GM12878 (cell line): ENCODE results near the gene CHCHD3. TPM values are rescaled to one million over a fixed set of nuclear protein-coding genes. Genes with fewer than 3 reads are reported as not detected.

ENCODE experiments used
- ATAC-seq: fragments of 200-7000 bp; cut with Tn5 transposase; 3 replicates; pipeline ENCODE4 v1.9.1; 2020; ENCODE audit warnings: mild to moderate bottlenecking, moderate library complexity
- BruUV-seq: library from RNA; stranded (reverse); fragments of 400-500 nt; replicated peaks from 2 replicates; lab custom pipeline; 2021; lab: Mats Ljungman, UMichigan
- CTCF ChIA-PET: fragments of 300-600 bp; sonication (Branson Sonifier 250); formaldehyde crosslinking; extraction: SDS; loops from one replicate; lab custom pipeline; 2021; ENCODE audit warnings: inconsistent platforms; lab: Yijun Ruan, JAX
- POLR2A ChIA-PET: fragments of 350-600 bp; formaldehyde crosslinking; extraction: SDS; loops from one replicate; lab custom pipeline; 2021; ENCODE audit warnings: inconsistent platforms; lab: Charles Lee
- RAD21 ChIA-PET: fragments of 300-600 bp; sonication (Branson Sonifier 250); formaldehyde crosslinking; loops from one replicate; lab custom pipeline; 2023; ENCODE audit warnings: antibody characterized with exemption; ENCODE audit not compliant: unreplicated experiment; lab: Charles Lee
- SMC1A ChIA-PET: fragments of 300-600 bp; sonication (Branson Sonifier 250); formaldehyde crosslinking; loops from one replicate; lab custom pipeline; 2023; ENCODE audit not compliant: unreplicated experiment, uncharacterized antibody; lab: Charles Lee
- DNase-seq: peaks from one replicate; pipeline ENCODE4 v3.0.0-alpha.2; 2011; ENCODE audit warnings: low read depth, low spot score
- FAIRE-seq: peaks from 3 replicates; lab custom pipeline; 2011; peaks lifted over from hg19 to GRCh38; lab: Jason Lieb, UNC
- H2AFZ ChIP-seq: 2 replicates; pipeline ENCODE4 v1.6.0; 2011; ENCODE audit warnings: low read depth, low read length, control low read depth; ENCODE audit not compliant: control insufficient read depth
- H3K27ac ChIP-seq: 2 replicates; pipeline ENCODE4 v1.5.1; 2011; ENCODE audit warnings: control low read depth; ENCODE audit not compliant: control insufficient read depth, insufficient read depth
- H3K27me3 ChIP-seq, 2 experiments: replicated peaks in 1 of 2; 2 replicates each; pipeline versions ENCODE4 v1.6.0 to v1.6.1; 2011; ENCODE audit warnings: low read length in 1 of 2; ENCODE audit not compliant: control insufficient read depth in 2 of 2, insufficient read depth in 2 of 2
- H3K36me3 ChIP-seq, 2 experiments: 2 replicates each; pipeline ENCODE4 v1.5.1; 2011; ENCODE audit warnings: low read length in 1 of 2; ENCODE audit not compliant: control insufficient read depth in 2 of 2, insufficient read depth in 2 of 2
- H3K4me1 ChIP-seq: 2 replicates; pipeline ENCODE4 v1.6.1; 2011; ENCODE audit warnings: mild to moderate bottlenecking, low read length, moderate library complexity, mixed read lengths; ENCODE audit not compliant: control insufficient read depth, insufficient read depth
- H3K4me2 ChIP-seq: 2 replicates; pipeline ENCODE4 v1.6.0; 2011; ENCODE audit warnings: control low read depth; ENCODE audit not compliant: control insufficient read depth, insufficient read depth
- H3K4me3 ChIP-seq: fragments of 200-600 bp; sonication (generic); 2 replicates; pipeline ENCODE4 v1.5.1; 2016
- H3K79me2 ChIP-seq: 2 replicates; pipeline ENCODE4 v1.6.0; 2011; ENCODE audit warnings: low read length; ENCODE audit not compliant: control insufficient read depth, insufficient read depth
- H3K9ac ChIP-seq: 2 replicates; pipeline ENCODE4 v1.8.0; 2011; ENCODE audit warnings: low read length, control low read depth, mixed read lengths; ENCODE audit not compliant: control insufficient read depth, insufficient read depth
- H3K9me3 ChIP-seq: replicated peaks from 3 replicates; pipeline ENCODE4 v1.5.1; 2011; ENCODE audit warnings: mild to moderate bottlenecking, low read length; ENCODE audit not compliant: control insufficient read depth, insufficient read depth
- H4K20me1 ChIP-seq: 2 replicates; pipeline ENCODE4 v1.6.0; 2011; ENCODE audit not compliant: control insufficient read depth, insufficient read depth
- CREB1 ChIP-seq: IDR thresholded peaks from 2 replicates; pipeline ENCODE4 v1.6.1; 2012; ENCODE audit warnings: low read depth, mild to moderate bottlenecking, inconsistent platforms
- HDAC2 ChIP-seq: fragments of 200-600 bp; sonication (generic); IDR thresholded peaks from 2 replicates; pipeline ENCODE4 v1.6.1; 2017
- LARP7 ChIP-seq: fragments of 450-650 bp; IDR thresholded peaks from 2 replicates; pipeline ENCODE4 v1.6.1; 2017; ENCODE audit warnings: mild to moderate bottlenecking
- PBX3 ChIP-seq: IDR thresholded peaks from 2 replicates; pipeline ENCODE4 v1.6.1; 2011; ENCODE audit warnings: mild to moderate bottlenecking, low read depth, low read length, moderate library complexity; ENCODE audit not compliant: insufficient replicate concordance
- PRDM15 ChIP-seq: fragments of 450-650 bp; formaldehyde crosslinking; IDR thresholded peaks from 2 replicates; pipeline ENCODE4 v1.4.0; 2020; ENCODE audit warnings: mild to moderate bottlenecking, moderate library complexity
- TAF1 ChIP-seq: IDR thresholded peaks from 2 replicates; pipeline ENCODE4 v1.6.1; 2011; ENCODE audit warnings: mild to moderate bottlenecking, low read depth, low read length, borderline replicate concordance
- USF2 ChIP-seq: IDR thresholded peaks from 2 replicates; pipeline ENCODE4 v1.6.1; 2011; ENCODE audit warnings: low read depth, low read length, improper control_type of control experiment, borderline replicate concordance
- WGBS: methylation state at CpG from one replicate; pipeline ENCODE4 v1.1.6; 2016; ENCODE audit warnings: low lambda C conversion rate; ENCODE audit not compliant: insufficient replicate concordance, insufficient coverage; ENCODE audit errors: missing lambda C conversion rate; 5-methylcytosine and 5-hydroxymethylcytosine counted together
- in situ Hi-C: fragments of 300-500 bp; cut with MboI; formaldehyde crosslinking; loops from 9 replicates; pipeline ENCODE4 v1.14.3; 2018; ENCODE audit warnings: mixed read lengths
- intact Hi-C: fragments of 100-400 bp; cut with micrococcal nuclease; formaldehyde crosslinking; loops from one replicate; pipeline ENCODE4 v1.14.2; 2022; ENCODE audit not compliant: unreplicated experiment
- polyA plus RNA-seq, 11 experiments: library from polyadenylated mRNA; depleted of rRNA in 4 of 11; unstranded in 6 of 11; stranded (reverse) in 5 of 11; fragments of >200 nt; fragmentation: Nextera tagmentation in 4 of 11; fragmentation: Illumina TruSeq in 1 of 11; extraction: Ambion mirVana in 4 of 11; extraction: Trizol in 1 of 11; gene quantifications; 1 replicate in 1 of 11; 2 replicates in 10 of 11; pipeline versions ENCODE4 v1.2.1 to v1.2.3, GENCODE V29; 2011 to 2016; ENCODE audit warnings: inconsistent platforms in 2 of 11, missing spikeins in 2 of 11, low read depth in 1 of 11
- total RNA-seq, 4 experiments: library from RNA; depleted of rRNA in 3 of 4; stranded (reverse); fragments of >200 nt in 3 of 4; fragmentation: Illumina TruSeq in 1 of 4; extraction: Trizol in 1 of 4; gene quantifications; 2 replicates each; pipeline versions ENCODE4 v1.2.1 to v1.2.3, GENCODE V29; 2013 to 2021

The CHCHD3 gene
- total and polyA plus RNA-seq, 10 of the 15 experiments (the other 5 are each of a cell fraction or from before 2014, with no cell fraction given): 38.3 to 178 (median 96.2) TPM

GRCh38 chr7:132861424-132861823 lies 220.5 kb downstream of the CHCHD3 start:
- in situ Hi-C loops: no loop called here
- Histone ChIP-seq H3K4me1 (no peaks in the 10 kb centered on the region), H4K20me1 (no peaks in the 10 kb centered on the region), H3K4me3 (no peak overlapping the region), H3K27ac (no peak overlapping the region), H3K79me2 (no peaks in the 10 kb centered on the region)
- no peak for TF ChIP-seq PBX3
- no peak for TF ChIP-seq LARP7
- TF ChIP-seq TAF1: no peak
- no peak for TF ChIP-seq USF2
- TF ChIP-seq PRDM15 (CRISPR knock-in tag): no peak
- no peak for TF ChIP-seq CREB1
- no peak for TF ChIP-seq HDAC2
- TF ChIP-seq, all 136 proteins: peak for 0
- ChIA-PET SMC1A (interaction anchor here (0.5 to 1.5 kb wide), 3 partner anchors 8 to 145 kb away, joined by 3 to 5 read pairs (median 4); no protein-coding TSS in a partner anchor), RAD21 (no interaction called here), CTCF (interaction anchor here (0.8 kb wide), 1 partner anchor 66 kb away, joined by 3 read pairs; no protein-coding TSS in a partner anchor), POLR2A (no interaction called here)
- H3K4me2 ChIP-seq: no peak overlapping the region
- no peak overlapping the region for H2AFZ ChIP-seq
- DNase-seq (no peak), FAIRE-seq (no peak), ATAC-seq (no peak)
- no peak overlapping the region for H3K9ac ChIP-seq
- WGBS: 97% methylated on average over 3 of the region's 3 CpGs
- H3K27me3 ChIP-seq: no peaks in the 10 kb centered on the region
- no TSS peak for BruUV-seq
- H3K36me3 ChIP-seq: no peaks in the 10 kb centered on the region
- peaks cover 1% of the 10 kb centered on the region; the same call in 2 of the 3 replicates for H3K9me3 ChIP-seq
- intact Hi-C loops: no loop called here
